ENCODE measurements around the gene KRT33B. TPM values are rescaled to one million over a fixed set of nuclear protein-coding genes. Genes with fewer than 3 reads are reported as not detected.

The KRT33B gene
- total and polyA plus RNA-seq, 2 of the 8 experiments (the other 6 are each of a cell fraction or from before 2014, with no cell fraction given) = not detected

GRCh38 chr17:41351177-41351576 is 18.4 kb downstream of the KRT33B start (continued):
- TF ChIP-seq CHD7 (IDR thresholded peaks at IDR 0.05; ENCODE audit: insufficient replicate concordance, low read length) (no peak), EGR1 (IDR thresholded peaks at IDR 0.05; ENCODE audit: borderline replicate concordance, low read depth, low read length) (no peak), FOSL1 (IDR thresholded peaks at IDR 0.05; ENCODE audit: insufficient read depth, low read depth, low read length) (no peak), BACH1 (IDR thresholded peaks at IDR 0.05; ENCODE audit: low read length) (no peak), YY1 (IDR thresholded peaks at IDR 0.05; ENCODE audit: low read depth, low read length) (no peak), SP2 (IDR thresholded peaks at IDR 0.05; ENCODE audit: low read length) (no peak), ZNF274 (IDR thresholded peaks at IDR 0.05; ENCODE audit: borderline replicate concordance, extremely low read depth, low read length) (no peak), SP4 (IDR thresholded peaks at IDR 0.05; ENCODE audit: low read length) (no peak), RBBP5 (IDR thresholded peaks at IDR 0.05; ENCODE audit: borderline replicate concordance, low read depth, low read length) (no peak), KDM1A (IDR thresholded peaks at IDR 0.05; ENCODE audit: borderline replicate concordance, low read length) (no peak)
